ENCODE measurements around the gene YIPF5.

The YIPF5 gene

GRCh38 chr5:144122081-144122480 lies 48.4 kb downstream of the YIPF5 start:
- no peak for DNase-seq

- DNase-seq = no peak
Observed at GRCh38 chr5:144121577-144121976, 48.9 kb downstream of the YIPF5 start.

- no peak for DNase-seq
Observed at GRCh38 chr5:144120661-144121180, 49.7 kb downstream of the YIPF5 start.

- no peak for DNase-seq
Observed at GRCh38 chr5:144117412-144117811, 53.0 kb downstream of the YIPF5 start.

- DNase-seq = no peak
Observed at GRCh38 chr5:144114571-144114970, 55.9 kb downstream of the YIPF5 start.
